Subcutaneous preadipocyte (primary cell): ENCODE data around the gene SGCE. TPM values are rescaled to one million over a fixed set of nuclear protein-coding genes. Genes with fewer than 3 reads are reported as not detected.

ENCODE experiments used
- total RNA-seq: library from RNA; depleted of rRNA; stranded (reverse); fragments of >200 nt; gene quantifications from 2 replicates; pipeline ENCODE4 v1.2.3, GENCODE V29; 2012

The SGCE gene
- total RNA-seq, result 65.5 and 65.8 TPM in 2 replicates

GRCh38 chr7:94655848-94656657 lies at the start of gene SGCE:
SGCE (minus strand) TSS chr7:94656133; CDS start chr7:94656098, 35 bp downstream.

Other genes with a start within 250 kb of the SGCE start
- 9.9 and 12.9 TPM in 2 replicates for gene CASD1, start 146.3 kb downstream of the SGCE start, total RNA-seq